ENCODE results near the gene STXBP5L.

Gene STXBP5L

DNA sequence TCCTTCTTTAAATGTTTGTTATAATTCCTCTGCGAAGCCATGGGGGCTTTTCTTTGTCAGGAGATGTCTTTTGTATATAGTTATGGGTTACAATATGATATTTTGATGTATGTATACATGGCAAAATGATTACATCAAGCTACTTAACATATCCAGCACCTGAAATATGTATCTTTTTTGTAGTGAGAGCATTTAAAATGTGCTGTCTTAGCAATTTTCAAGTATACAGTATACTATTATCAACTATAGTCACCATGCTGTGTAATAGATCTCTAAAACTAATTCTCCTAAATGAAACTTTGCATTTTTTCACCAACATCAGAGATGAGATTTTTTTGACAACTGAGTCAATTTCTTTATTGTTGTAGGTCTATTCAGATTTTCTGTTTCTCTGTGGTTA lies 77.2 kb downstream of the STXBP5L start:
- TF ChIP-seq FOXM1 (IDR thresholded peaks at IDR 0.05; ENCODE audit: borderline replicate concordance) (no peak), LEF1 (IDR thresholded peaks at IDR 0.05; ENCODE audit: borderline replicate concordance) (no peak), HDGF (IDR thresholded peaks at IDR 0.05; ENCODE audit: borderline replicate concordance) (no peak), ZNF384 (IDR thresholded peaks at IDR 0.05) (no peak)
- ChIA-PET CTCF (no interaction called here), POLR2A (no interaction called here)
- DNase-seq (ENCODE audit: extremely low spot score), result no peak

DNA sequence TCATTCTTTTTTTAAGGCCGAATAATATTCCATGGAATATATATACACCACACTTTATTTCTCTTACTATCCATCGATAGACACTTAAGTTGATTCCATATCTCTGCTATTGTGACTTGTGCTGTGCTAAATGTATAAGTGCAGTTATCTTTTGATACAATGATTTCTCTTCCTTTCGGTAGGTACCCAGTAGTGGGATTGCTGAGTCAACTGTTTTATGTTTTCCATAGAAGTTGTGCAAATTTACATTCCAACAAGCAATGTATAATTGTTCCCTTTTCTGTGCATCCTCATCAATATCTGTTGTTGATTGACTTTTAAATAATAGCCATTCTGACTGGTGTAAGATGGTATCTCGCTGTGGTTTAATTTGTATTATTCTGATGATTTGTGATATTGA lies 81.0 kb downstream of the STXBP5L start:
- no peak for TF ChIP-seq BHLHE40 (IDR thresholded peaks at IDR 0.05; ENCODE audit: borderline replicate concordance)
- no peak for TF ChIP-seq FOXK2 (IDR thresholded peaks at IDR 0.05)
- TF ChIP-seq NFRKB (IDR thresholded peaks at IDR 0.05), result no peak
- ChIA-PET POLR2A (no interaction called here), CTCF (no interaction called here)
- DNase-seq (ENCODE audit: extremely low spot score), result no peak

DNA sequence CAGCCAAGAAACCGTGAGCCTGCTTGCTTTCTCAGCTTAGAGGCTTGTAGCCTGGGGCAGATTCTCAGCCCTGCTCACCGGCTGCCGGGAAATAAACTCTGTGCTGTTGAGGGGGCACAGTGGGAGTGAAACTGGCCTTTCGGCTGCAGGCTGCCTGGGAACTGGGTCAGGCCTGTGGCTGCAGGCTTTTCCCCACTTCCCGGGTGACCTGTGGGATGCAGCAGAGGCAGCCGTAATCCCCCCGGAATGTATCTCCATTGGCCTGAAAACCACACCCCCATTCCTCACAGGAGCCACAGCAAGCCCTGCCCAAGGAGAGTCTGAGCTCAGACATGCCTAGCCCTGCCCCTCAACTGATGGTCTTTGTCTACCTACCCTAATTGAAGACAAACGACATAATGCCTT lies 110.9 kb downstream of the STXBP5L start:
- CTCF ChIA-PET, result no interaction called here
- no peak for DNase-seq (ENCODE audit: extremely low spot score)
- no peak for TF ChIP-seq L3MBTL2 (conservative IDR thresholded peaks at IDR 0.05)
- TF ChIP-seq CTBP1 (IDR thresholded peaks at IDR 0.05; ENCODE audit: borderline replicate concordance), result no peak
- no peak for TF ChIP-seq SUZ12 (IDR thresholded peaks at IDR 0.05)
- no peak for TF ChIP-seq ARNT (IDR thresholded peaks at IDR 0.05)
- no peak for TF ChIP-seq SP1 (IDR thresholded peaks at IDR 0.05)
- no peak for TF ChIP-seq BHLHE40 (IDR thresholded peaks at IDR 0.05; ENCODE audit: borderline replicate concordance)
- TF ChIP-seq ZNF384 (IDR thresholded peaks at IDR 0.05), result no peak
- no peak for TF ChIP-seq NFRKB (IDR thresholded peaks at IDR 0.05)
- TF ChIP-seq, protein P1, sequence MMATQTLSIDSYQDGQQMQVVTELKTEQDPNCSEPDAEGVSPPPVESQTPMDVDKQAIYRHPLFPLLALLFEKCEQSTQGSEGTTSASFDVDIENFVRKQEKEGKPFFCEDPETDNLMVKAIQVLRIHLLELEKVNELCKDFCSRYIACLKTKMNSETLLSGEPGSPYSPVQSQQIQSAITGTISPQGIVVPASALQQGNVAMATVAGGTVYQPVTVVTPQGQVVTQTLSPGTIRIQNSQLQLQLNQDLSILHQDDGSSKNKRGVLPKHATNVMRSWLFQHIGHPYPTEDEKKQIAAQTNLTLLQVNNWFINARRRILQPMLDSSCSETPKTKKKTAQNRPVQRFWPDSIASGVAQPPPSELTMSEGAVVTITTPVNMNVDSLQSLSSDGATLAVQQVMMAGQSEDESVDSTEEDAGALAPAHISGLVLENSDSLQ (IDR thresholded peaks at IDR 0.05), result no peak
- no peak for TF ChIP-seq LEF1 (IDR thresholded peaks at IDR 0.05; ENCODE audit: borderline replicate concordance)
- TF ChIP-seq TARDBP (IDR thresholded peaks at IDR 0.05), result no peak
- TF ChIP-seq ELF4 (IDR thresholded peaks at IDR 0.05), result no peak
- TF ChIP-seq FOXA1 (IDR thresholded peaks at IDR 0.05), result no peak
- POLR2A ChIA-PET, result no interaction called here

DNA sequence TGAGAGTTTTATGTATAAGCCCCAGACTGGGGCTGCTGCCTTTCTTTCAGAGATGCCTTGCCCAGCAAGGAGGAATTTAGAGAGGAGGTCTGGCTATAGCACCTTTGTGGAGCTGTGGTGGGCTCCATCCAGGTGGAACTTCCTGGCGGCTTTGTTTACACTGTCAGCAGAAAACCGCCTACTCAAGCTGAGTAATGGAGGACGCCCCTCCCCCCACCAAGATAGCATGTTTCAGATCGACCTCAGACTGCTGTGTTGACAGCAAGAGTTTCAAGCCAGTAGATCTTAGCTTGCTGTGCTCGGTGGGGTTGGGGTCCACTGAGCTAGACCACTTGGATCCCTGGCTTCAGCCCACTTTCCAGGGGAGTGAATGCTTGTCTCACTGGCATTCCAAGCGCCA lies 155.6 kb downstream of the STXBP5L start:
- ChIA-PET CTCF (no interaction called here), POLR2A (no interaction called here)
- no peak for DNase-seq (ENCODE audit: extremely low spot score)
- TF ChIP-seq NFRKB (IDR thresholded peaks at IDR 0.05), result no peak
- no peak for TF ChIP-seq FOXM1 (IDR thresholded peaks at IDR 0.05; ENCODE audit: borderline replicate concordance)
- TF ChIP-seq FOXA1 (IDR thresholded peaks at IDR 0.05), result no peak
- no peak for TF ChIP-seq ARNT (IDR thresholded peaks at IDR 0.05)
- no peak for TF ChIP-seq SP1 (IDR thresholded peaks at IDR 0.05)
- no peak for TF ChIP-seq FOXK2 (IDR thresholded peaks at IDR 0.05)
- TF ChIP-seq LEF1 (IDR thresholded peaks at IDR 0.05; ENCODE audit: borderline replicate concordance), result no peak
- no peak for TF ChIP-seq L3MBTL2 (conservative IDR thresholded peaks at IDR 0.05)
- no peak for TF ChIP-seq ELF4 (IDR thresholded peaks at IDR 0.05)
- no peak for TF ChIP-seq BHLHE40 (IDR thresholded peaks at IDR 0.05; ENCODE audit: borderline replicate concordance)
- no peak for TF ChIP-seq HDGF (IDR thresholded peaks at IDR 0.05; ENCODE audit: borderline replicate concordance)
- TF ChIP-seq SUZ12 (IDR thresholded peaks at IDR 0.05), result no peak
- TF ChIP-seq ZNF384 (IDR thresholded peaks at IDR 0.05), result no peak
- TF ChIP-seq TARDBP (IDR thresholded peaks at IDR 0.05), result no peak
- no peak for TF ChIP-seq CTBP1 (IDR thresholded peaks at IDR 0.05; ENCODE audit: borderline replicate concordance)
- TF ChIP-seq, protein P1 (IDR thresholded peaks at IDR 0.05), result no peak

DNA sequence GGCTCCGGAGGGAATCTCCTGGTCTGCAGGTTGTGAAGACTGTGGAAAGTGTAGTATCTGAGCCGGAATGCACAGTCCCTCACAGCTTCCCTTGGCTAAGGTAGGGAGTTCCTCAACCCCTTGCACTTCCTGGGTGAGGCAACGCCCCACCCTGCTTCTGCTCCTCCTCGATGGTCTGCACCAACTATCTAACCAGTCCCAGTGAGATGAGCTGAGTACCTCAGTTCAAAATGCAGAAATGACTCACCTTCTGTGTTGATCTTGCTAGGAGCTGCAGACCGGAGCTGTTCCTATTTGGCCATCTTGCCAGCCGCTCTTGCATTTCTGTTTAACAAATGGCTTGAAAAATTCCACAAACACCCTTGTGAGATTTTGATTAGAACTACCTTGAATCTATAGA lies 156.1 kb downstream of the STXBP5L start:
- CTCF ChIA-PET, result no interaction called here
- POLR2A ChIA-PET, result no interaction called here
- no peak for DNase-seq (ENCODE audit: extremely low spot score)
- TF ChIP-seq SP1 (IDR thresholded peaks at IDR 0.05) (no peak), FOXM1 (IDR thresholded peaks at IDR 0.05; ENCODE audit: borderline replicate concordance) (no peak), TARDBP (IDR thresholded peaks at IDR 0.05) (no peak), ELF4 (IDR thresholded peaks at IDR 0.05) (no peak), FOXA1 (IDR thresholded peaks at IDR 0.05) (no peak), ARNT (IDR thresholded peaks at IDR 0.05) (no peak), LEF1 (IDR thresholded peaks at IDR 0.05; ENCODE audit: borderline replicate concordance) (no peak), CTBP1 (IDR thresholded peaks at IDR 0.05; ENCODE audit: borderline replicate concordance) (no peak), FOXK2 (IDR thresholded peaks at IDR 0.05) (no peak), HDGF (IDR thresholded peaks at IDR 0.05; ENCODE audit: borderline replicate concordance) (no peak), ZNF384 (IDR thresholded peaks at IDR 0.05) (no peak), L3MBTL2 (conservative IDR thresholded peaks at IDR 0.05) (no peak), NFRKB (IDR thresholded peaks at IDR 0.05) (no peak), SUZ12 (IDR thresholded peaks at IDR 0.05) (no peak), BHLHE40 (IDR thresholded peaks at IDR 0.05; ENCODE audit: borderline replicate concordance) (no peak)
- TF ChIP-seq, protein P1 (IDR thresholded peaks at IDR 0.05), result no peak

DNA sequence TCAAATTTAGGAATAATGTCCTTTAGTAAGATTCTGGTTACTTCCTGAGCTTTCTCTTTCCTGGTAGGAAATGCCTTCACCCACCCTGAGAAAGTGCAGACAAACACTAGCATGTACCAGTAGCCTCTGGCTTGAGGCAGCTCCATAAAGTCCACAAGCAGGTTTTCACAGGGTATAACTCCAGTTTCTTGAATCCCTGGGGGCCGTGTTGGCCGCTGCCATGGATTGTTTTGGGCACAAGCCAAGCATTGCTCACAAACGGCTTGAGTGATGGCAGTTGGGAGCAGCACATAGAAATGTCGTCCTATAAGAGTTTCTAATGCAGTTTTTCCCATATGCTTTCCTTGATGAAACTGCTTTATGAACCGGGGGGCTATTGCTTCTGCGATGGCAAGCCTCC lies 164.1 kb downstream of the STXBP5L start:
- DNase-seq (ENCODE audit: extremely low spot score), result no peak
- ChIA-PET POLR2A (no interaction called here), CTCF (interaction anchor here (0.6 kb wide), 1 partner anchor 1155 kb away, joined by 3 read pairs; no protein-coding TSS in a partner anchor)
- TF ChIP-seq LEF1 (IDR thresholded peaks at IDR 0.05; ENCODE audit: borderline replicate concordance), result no peak
- TF ChIP-seq, protein P1 (IDR thresholded peaks at IDR 0.05), result no peak
- TF ChIP-seq SP1 (IDR thresholded peaks at IDR 0.05), result no peak
- no peak for TF ChIP-seq FOXA1 (IDR thresholded peaks at IDR 0.05)
- no peak for TF ChIP-seq FOXK2 (IDR thresholded peaks at IDR 0.05)
- no peak for TF ChIP-seq BHLHE40 (IDR thresholded peaks at IDR 0.05; ENCODE audit: borderline replicate concordance)
- TF ChIP-seq TARDBP (IDR thresholded peaks at IDR 0.05), result no peak
- TF ChIP-seq ZNF384 (IDR thresholded peaks at IDR 0.05), result no peak
- no peak for TF ChIP-seq L3MBTL2 (conservative IDR thresholded peaks at IDR 0.05)
- no peak for TF ChIP-seq ELF4 (IDR thresholded peaks at IDR 0.05)
- no peak for TF ChIP-seq ARNT (IDR thresholded peaks at IDR 0.05)
- no peak for TF ChIP-seq NFRKB (IDR thresholded peaks at IDR 0.05)
- no peak for TF ChIP-seq FOXM1 (IDR thresholded peaks at IDR 0.05; ENCODE audit: borderline replicate concordance)

Measured in HEK293T (cell line).